GM12875 (cell line): Measurements from ENCODE around the gene DDX42.

Experiments
- H3K4me3 ChIP-seq: one replicate; pipeline ENCODE4 v1.5.1; 2011; ENCODE audit warnings: low read depth, low read length, control low read depth
- TF ChIP-seq, protein P1 (sequence below): IDR thresholded peaks from 2 replicates; pipeline ENCODE4 v1.5.1; 2011; ENCODE audit warnings: low read depth, mild to moderate bottlenecking, control low read depth, inconsistent platforms, low read length, moderate library complexity, borderline replicate concordance; ENCODE audit not compliant: insufficient read depth

Gene DDX42

DNA sequence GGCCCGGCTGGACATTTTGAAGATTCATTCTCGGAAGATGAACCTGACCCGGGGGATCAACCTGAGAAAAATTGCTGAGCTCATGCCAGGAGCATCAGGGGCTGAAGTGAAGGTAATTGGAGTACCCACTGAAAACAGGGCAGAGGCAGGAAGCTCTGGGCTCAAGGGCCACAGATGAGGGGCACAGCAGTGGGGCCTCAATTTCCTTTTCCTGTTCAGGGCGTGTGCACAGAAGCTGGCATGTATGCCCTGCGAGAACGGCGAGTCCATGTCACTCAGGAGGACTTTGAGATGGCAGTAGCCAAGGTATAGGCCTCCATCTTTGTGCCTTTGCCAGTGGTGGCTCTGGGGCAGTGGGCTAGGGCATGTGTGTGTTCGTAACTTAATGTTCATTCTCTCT lies 57.5 kb downstream of the DDX42 start:
- no peak overlapping the region for H3K4me3 ChIP-seq
- TF ChIP-seq, protein P1, sequence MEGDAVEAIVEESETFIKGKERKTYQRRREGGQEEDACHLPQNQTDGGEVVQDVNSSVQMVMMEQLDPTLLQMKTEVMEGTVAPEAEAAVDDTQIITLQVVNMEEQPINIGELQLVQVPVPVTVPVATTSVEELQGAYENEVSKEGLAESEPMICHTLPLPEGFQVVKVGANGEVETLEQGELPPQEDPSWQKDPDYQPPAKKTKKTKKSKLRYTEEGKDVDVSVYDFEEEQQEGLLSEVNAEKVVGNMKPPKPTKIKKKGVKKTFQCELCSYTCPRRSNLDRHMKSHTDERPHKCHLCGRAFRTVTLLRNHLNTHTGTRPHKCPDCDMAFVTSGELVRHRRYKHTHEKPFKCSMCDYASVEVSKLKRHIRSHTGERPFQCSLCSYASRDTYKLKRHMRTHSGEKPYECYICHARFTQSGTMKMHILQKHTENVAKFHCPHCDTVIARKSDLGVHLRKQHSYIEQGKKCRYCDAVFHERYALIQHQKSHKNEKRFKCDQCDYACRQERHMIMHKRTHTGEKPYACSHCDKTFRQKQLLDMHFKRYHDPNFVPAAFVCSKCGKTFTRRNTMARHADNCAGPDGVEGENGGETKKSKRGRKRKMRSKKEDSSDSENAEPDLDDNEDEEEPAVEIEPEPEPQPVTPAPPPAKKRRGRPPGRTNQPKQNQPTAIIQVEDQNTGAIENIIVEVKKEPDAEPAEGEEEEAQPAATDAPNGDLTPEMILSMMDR = no peak

DNA sequence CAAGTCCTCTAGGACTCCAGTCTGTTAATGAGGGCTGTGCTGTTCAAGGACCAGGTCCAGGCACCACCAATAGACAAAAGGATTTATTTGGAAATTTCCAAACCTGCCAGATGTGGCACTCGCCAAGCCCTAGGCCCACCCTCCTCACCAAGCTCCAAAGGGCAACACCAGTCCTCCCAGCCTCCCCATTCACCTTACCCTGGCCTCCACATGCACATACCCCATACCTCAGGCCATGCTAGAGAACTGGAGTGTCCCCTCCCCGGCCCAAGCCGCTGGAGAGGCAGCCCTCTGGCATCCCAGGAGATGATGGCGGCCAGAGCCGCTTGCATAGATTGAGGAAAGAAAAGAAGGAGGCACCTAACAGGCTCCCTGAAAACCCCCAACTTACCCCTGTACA lies 58.0 kb downstream of the DDX42 start:
- TF ChIP-seq, protein P1 = no peak
- H3K4me3 ChIP-seq = no peak overlapping the region

DNA sequence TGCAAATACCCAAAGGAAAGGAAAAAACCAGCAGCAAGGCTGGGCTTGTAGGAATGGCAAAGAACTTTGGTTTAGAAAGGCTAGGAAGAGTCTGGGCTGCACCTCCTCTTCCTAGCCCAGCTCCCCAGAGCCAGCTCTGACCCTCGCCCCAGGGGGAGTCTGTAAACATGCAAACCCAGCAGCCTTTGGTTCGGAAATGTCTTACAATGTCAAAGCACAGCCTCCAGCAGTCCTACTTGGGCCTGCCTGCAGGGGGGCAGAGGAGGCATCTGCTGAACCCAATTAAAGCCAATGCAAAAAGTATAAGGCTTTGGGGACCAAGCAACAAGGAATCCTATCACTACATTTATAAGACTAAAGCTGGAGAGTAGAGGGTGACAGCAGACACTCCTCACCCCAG lies 58.5 kb downstream of the DDX42 start:
- H3K4me3 ChIP-seq = no peak overlapping the region
- TF ChIP-seq, protein P1 = peak; percentile 17; the same call in 1 of the 2 replicates

DNA sequence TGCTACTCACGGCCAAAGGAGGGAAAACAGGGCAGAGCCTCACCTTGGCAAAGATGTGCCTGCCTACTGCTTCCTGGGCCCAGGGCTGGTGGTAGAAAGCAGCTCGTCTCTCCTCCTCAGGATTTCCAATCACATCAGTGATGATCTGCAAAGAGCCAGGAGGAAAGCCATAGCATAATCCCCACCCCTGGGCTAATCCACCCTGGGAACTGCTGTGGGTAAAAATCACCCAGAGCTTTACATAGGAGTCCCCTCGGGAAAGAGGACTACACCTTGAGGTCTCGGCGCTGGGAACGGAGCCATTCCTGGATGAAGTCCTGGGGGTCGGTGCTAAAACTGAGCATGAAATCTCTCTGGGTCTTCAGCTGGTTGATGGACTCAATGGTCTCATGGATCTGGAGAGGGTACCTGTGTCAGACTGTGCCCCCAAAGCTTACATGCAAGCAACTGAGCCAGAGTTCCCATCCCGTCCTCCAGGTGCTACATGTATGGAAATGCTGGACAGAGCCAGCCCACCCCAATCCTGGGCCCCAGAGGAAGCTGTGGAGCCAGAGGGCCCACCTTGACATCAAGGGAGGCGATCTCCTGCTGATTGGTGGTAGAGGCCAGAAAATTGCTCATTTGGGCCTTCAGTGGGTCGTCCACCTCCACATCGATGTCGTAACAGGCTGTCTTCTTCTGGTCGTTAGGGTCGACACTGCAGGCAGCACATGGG lies 59.2 kb downstream of the DDX42 start:
- H3K4me3 ChIP-seq = no peak overlapping the region
- TF ChIP-seq, protein P1 = no peak

DNA sequence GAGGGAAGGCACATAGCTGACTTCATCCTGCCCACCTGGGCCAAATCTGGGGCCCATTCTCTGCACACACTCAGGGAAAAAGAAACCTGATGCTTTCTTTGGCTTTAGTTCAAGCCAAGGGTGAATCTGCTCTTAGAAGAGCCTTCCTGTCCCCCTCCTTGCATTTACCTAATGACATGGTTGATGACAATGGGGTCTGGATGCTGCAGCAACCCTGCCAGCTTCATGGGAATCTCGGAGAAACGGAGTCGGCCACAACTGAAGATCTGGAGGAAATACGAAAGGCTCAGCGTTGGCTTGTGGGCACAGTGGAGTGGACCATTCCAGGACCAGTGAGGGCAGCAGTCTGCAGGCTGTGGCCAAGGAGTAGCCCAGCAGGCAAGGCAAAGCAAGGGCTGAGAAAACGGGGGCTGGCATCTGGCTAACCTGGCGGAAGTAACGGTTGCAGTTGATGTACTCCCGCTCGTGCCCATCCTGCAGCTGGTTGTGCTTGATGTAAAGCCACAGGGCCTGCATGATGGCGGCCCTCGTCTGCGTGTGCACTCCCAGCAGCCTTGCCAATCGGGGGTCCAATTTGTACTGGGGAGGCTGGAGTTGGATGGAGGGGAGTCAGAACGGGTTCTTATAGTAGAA lies 59.9 kb downstream of the DDX42 start:
- TF ChIP-seq, protein P1 = no peak
- H3K4me3 ChIP-seq = no peak overlapping the region

DNA sequence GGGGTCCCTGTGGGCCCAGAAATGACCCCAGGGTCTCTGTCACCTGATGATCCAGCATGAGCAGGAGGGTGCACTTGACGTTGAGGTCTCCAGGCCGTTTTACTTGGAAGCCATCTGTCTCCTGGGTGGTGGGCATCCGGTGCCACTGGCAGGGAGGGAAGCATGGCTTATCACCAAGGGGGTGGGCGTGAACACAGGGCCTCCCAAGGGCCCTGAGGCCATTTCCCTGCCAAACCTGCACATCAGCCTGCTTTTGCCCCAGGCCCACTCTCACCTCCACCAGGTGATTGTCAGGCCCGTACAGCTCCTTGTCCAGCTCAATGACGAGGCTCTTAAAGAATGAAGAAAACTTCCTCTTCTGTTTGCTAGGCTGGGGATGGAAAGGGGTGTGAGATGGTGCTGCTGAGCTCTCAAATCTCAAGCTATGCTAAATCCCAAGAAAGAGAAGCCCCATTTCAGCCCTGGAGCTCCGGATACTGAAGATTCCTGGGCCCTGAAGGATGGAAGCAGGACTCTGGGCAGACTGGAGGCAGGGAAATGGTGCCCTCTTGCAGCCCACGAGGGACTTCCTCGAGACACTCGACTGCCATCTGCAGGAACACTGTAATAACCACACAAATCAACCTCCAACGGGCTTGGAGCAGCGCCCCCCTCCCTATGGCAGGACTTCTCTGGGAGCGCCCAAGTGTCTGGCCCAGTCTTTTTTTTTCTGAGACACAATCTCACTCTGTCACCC lies 60.6 kb downstream of the DDX42 start:
- H3K4me3 ChIP-seq = no peak overlapping the region
- TF ChIP-seq, protein P1 = peak; percentile 73
